Endothelial cell of umbilical vein (primary cell): ENCODE measurements around the gene CFAP77. TPM values are rescaled to one million over a fixed set of nuclear protein-coding genes. Genes with fewer than 3 reads are reported as not detected.

ENCODE experiments used
- BruUV-seq: library from RNA; stranded (reverse); fragments of 400-500 nt; replicated peaks from 2 replicates; lab custom pipeline; 2021; lab: Mats Ljungman, UMichigan
- CTCF ChIA-PET: fragments of 300-600, 350-600 bp; sonication (Branson Sonifier 250); formaldehyde crosslinking; loops from one replicate; lab custom pipeline; 2021; ENCODE audit warnings: antibody characterized with exemption, inconsistent platforms; lab: Charles Lee
- POLR2A ChIA-PET: fragments of 300-600, 350-600 bp; sonication (Branson Sonifier 250); formaldehyde crosslinking; loops from one replicate; lab custom pipeline; 2021; ENCODE audit warnings: antibody characterized with exemption, inconsistent platforms; lab: Charles Lee
- DNase-seq: peaks from one replicate; pipeline ENCODE4 v3.0.0-alpha.2; 2011; ENCODE audit warnings: low read depth, low spot score
- FAIRE-seq: peaks from 2 replicates; lab custom pipeline; 2011; peaks lifted over from hg19 to GRCh38; lab: Jason Lieb, UNC
- H2AFZ ChIP-seq: 2 replicates; pipeline ENCODE4 v1.6.0; 2012; ENCODE audit warnings: low read depth, low read length, control low read depth, inconsistent platforms
- H3K27ac ChIP-seq: 2 replicates; pipeline ENCODE4 v1.5.1; 2011; ENCODE audit warnings: low read depth, mild to moderate bottlenecking, control low read depth, low read length, moderate library complexity; ENCODE audit not compliant: insufficient read depth
- H3K27me3 ChIP-seq, 2 experiments: 2 replicates each; pipeline versions ENCODE4 v1.6.0 to v1.6.1; 2011; ENCODE audit warnings: low read length in 2 of 2, mixed read lengths in 1 of 2; ENCODE audit not compliant: control insufficient read depth in 2 of 2, insufficient read depth in 2 of 2
- H3K36me3 ChIP-seq, 2 experiments: 2 replicates in 1 of 2; 3 replicates in 1 of 2; pipeline ENCODE4 v1.5.1; 2011; ENCODE audit warnings: low read length in 2 of 2, mild to moderate bottlenecking in 1 of 2, moderate library complexity in 1 of 2; ENCODE audit not compliant: control insufficient read depth in 2 of 2, insufficient read depth in 2 of 2; ENCODE audit errors: extremely low read depth in 1 of 2
- H3K4me1 ChIP-seq: 3 replicates; pipeline ENCODE4 v1.5.1; 2011; ENCODE audit warnings: mild to moderate bottlenecking, low read length; ENCODE audit not compliant: control insufficient read depth, insufficient read depth; ENCODE audit errors: extremely low read depth
- H3K4me2 ChIP-seq: 2 replicates; pipeline ENCODE4 v1.6.1; 2011; ENCODE audit warnings: low read length, control low read depth, mixed read lengths; ENCODE audit not compliant: insufficient read depth
- H3K4me3 ChIP-seq, 3 experiments: fragments of 200-600 bp in 1 of 3; sonication (generic), shearing (Covaris generic) in 1 of 3; replicated peaks in 1 of 3; 2 replicates each; pipeline ENCODE4 v1.5.1; 2011 to 2016; ENCODE audit warnings: control low read depth in 3 of 3, low read length in 3 of 3, mild to moderate bottlenecking in 2 of 3, inconsistent platforms in 1 of 3, low read depth in 1 of 3, moderate library complexity in 1 of 3; ENCODE audit not compliant: insufficient read depth in 1 of 3
- H3K79me2 ChIP-seq: 2 replicates; pipeline ENCODE4 v1.6.0; 2012; ENCODE audit warnings: low read length, inconsistent platforms; ENCODE audit not compliant: control insufficient read depth, insufficient read depth
- H3K9ac ChIP-seq: replicated peaks from 2 replicates; pipeline ENCODE3; 2011; ENCODE audit warnings: low read length, control low read depth; ENCODE audit not compliant: insufficient read depth; ENCODE audit errors: extremely low read depth
- H3K9me1 ChIP-seq: replicated peaks from 3 replicates; pipeline ENCODE4 v1.6.0; 2011; ENCODE audit warnings: mild to moderate bottlenecking, low read length; ENCODE audit not compliant: control insufficient read depth, insufficient read depth; ENCODE audit errors: extremely low read depth
- H3K9me3 ChIP-seq: replicated peaks from 2 replicates; pipeline ENCODE4 v1.5.1; 2012; ENCODE audit warnings: low read length, inconsistent platforms; ENCODE audit not compliant: control insufficient read depth, insufficient read depth
- H4K20me1 ChIP-seq: replicated peaks from 2 replicates; pipeline ENCODE3; 2011; ENCODE audit warnings: mild to moderate bottlenecking, low read length; ENCODE audit not compliant: control insufficient read depth, insufficient read depth; ENCODE audit errors: extremely low read depth
- CTCF ChIP-seq, 2 donors: IDR thresholded peaks; 1 replicate in 1 of 2; 2 replicates in 1 of 2; pipeline ENCODE4 v1.5.1; 2011; ENCODE audit warnings: low read length in 2 of 2, mild to moderate bottlenecking in 2 of 2, moderate library complexity in 2 of 2, control low read depth in 1 of 2, inconsistent platforms in 1 of 2, low read depth in 1 of 2; ENCODE audit not compliant: insufficient read depth in 1 of 2; ENCODE audit errors: extremely low read depth in 1 of 2
- EZH2 ChIP-seq: IDR thresholded peaks from 2 replicates; pipeline ENCODE4 v1.6.1; 2012; ENCODE audit warnings: borderline replicate concordance, low read depth, mild to moderate bottlenecking, moderate library complexity, low read length, inconsistent platforms; ENCODE audit not compliant: severe bottlenecking
- FOS ChIP-seq: IDR thresholded peaks from 2 replicates; pipeline ENCODE4 v1.6.1; 2011; ENCODE audit warnings: mild to moderate bottlenecking, low read length, moderate library complexity, borderline replicate concordance; ENCODE audit not compliant: insufficient read depth
- GATA2 ChIP-seq: IDR thresholded peaks from 2 replicates; pipeline ENCODE4 v1.7.0; 2011; ENCODE audit warnings: low read depth, mild to moderate bottlenecking, moderate library complexity, mixed read lengths, low read length; ENCODE audit not compliant: insufficient read length, insufficient read depth
- JUN ChIP-seq: IDR thresholded peaks from 2 replicates; pipeline ENCODE4 v1.6.1; 2011; ENCODE audit warnings: borderline replicate concordance, low read depth; ENCODE audit not compliant: insufficient read length, insufficient read depth
- MAX ChIP-seq: IDR thresholded peaks from 2 replicates; pipeline ENCODE4 v1.6.1; 2011; ENCODE audit not compliant: insufficient read depth, insufficient read length
- MYC ChIP-seq: IDR thresholded peaks from one replicate; pipeline ENCODE4 v1.6.1; 2011; ENCODE audit warnings: mild to moderate bottlenecking, low read depth, low read length
- POLR2A ChIP-seq: IDR thresholded peaks from 2 replicates; pipeline ENCODE4 v1.6.1; 2012; ENCODE audit warnings: low read depth, mild to moderate bottlenecking, control low read depth, low read length
- POLR2AphosphoS5 ChIP-seq: IDR thresholded peaks from 2 replicates; pipeline ENCODE4 v1.6.1; 2012; ENCODE audit warnings: low read depth, mild to moderate bottlenecking, control low read depth, low read length, moderate library complexity; ENCODE audit not compliant: insufficient read depth
- dilution Hi-C: fragments of 300-500 bp; cut with MboI; formaldehyde crosslinking; loops from one replicate; pipeline ENCODE4 v1.15.0; 2019; ENCODE audit warnings: low sequenced_read_pairs; ENCODE audit not compliant: extremely low pct_ligation_motif_present
- intact Hi-C: fragments of 100-400 bp; cut with micrococcal nuclease; formaldehyde crosslinking; loops from one replicate; pipeline ENCODE4 v1.10.0; 2022
- polyA plus RNA-seq, 4 experiments: library from polyadenylated mRNA; depleted of rRNA in 3 of 4; stranded (reverse) in 3 of 4; unstranded in 1 of 4; fragments of >200 nt; gene quantifications; 2 replicates each; pipeline versions ENCODE4 v1.2.1 to v1.2.3, GENCODE V29; 2011 to 2012; ENCODE audit warnings: missing spikeins in 1 of 4
- total RNA-seq: library from RNA; stranded (reverse); gene quantifications from 2 replicates; pipeline ENCODE4 v1.2.3, GENCODE V29; 2021

Gene CFAP77
- total and polyA plus RNA-seq, 2 donors (not counting 3 experiments of a cell fraction or from before 2014, with no cell fraction given) = not detected

DNA sequence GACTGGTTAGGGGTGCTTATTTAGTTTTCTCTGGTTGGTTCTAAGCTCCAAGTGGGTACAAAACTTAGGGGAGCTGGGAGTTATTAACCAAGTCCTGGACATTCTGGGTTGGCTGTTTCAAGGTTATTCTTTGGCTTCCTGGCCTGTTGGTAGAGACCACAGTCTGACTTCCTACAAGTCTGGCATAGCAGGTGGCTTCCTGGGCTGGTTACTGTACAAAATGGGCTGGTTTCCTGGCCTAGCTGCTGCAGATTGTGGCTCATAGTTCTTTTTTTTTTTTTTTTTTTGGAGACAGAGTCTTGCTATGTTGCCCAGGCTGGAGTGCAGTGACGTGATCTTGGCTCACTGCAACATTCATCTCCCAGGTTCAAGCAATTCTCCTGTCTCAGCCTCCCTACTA, 126.1 kb downstream of the CFAP77 start:
- no peaks in the 10 kb centered on the region for H3K9me3 ChIP-seq
- H3K27ac ChIP-seq = no peak overlapping the region
- DNase-seq = no peak
- BruUV-seq = no TSS peak
- CTCF ChIA-PET = no interaction called here
- H4K20me1 ChIP-seq = no peaks in the 10 kb centered on the region
- H3K9ac ChIP-seq = no peak overlapping the region
- no peaks in the 10 kb centered on the region for H3K27me3 ChIP-seq
- dilution Hi-C loops = no loop called here
- no peaks in the 10 kb centered on the region for H3K79me2 ChIP-seq
- no peak for FAIRE-seq
- H3K4me1 ChIP-seq = no peaks in the 10 kb centered on the region
- intact Hi-C loops = no loop called here
- no peak overlapping the region for H2AFZ ChIP-seq
- no peaks in the 10 kb centered on the region for H3K9me1 ChIP-seq
- POLR2A ChIA-PET = no interaction called here
- H3K4me3 ChIP-seq = no peak overlapping the region
- no peak overlapping the region for H3K4me2 ChIP-seq
- TF ChIP-seq POLR2A = no peak
- no peaks in the 10 kb centered on the region for H3K36me3 ChIP-seq

DNA sequence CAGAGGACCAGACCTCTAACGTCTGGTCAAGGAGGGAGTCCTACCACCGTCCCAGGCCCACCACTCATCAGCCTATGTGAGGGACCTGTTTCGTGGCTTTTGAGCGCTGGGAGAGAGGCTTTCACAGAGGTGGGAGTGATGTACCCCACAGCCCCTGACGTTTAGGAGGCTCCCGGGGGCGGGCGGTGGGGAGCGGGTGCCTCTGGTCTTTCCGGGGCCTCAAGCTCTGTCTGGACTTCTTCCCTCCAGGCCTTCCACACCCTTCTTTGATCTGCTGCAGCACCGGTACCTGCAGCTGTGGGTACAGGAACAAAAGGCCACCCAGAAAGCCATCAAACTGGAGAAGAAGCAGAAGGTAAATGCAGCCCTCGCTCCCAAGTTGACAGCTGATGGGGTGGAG, 127.3 kb downstream of the CFAP77 start:
- ChIA-PET POLR2A (no interaction called here), CTCF (no interaction called here)

More for the DNA sequence above, 127.3 kb downstream of the CFAP77 start:
- Histone ChIP-seq H4K20me1 (no peaks in the 10 kb centered on the region), H3K4me1 (no peaks in the 10 kb centered on the region), H3K36me3 (no peaks in the 10 kb centered on the region), H3K4me2 (no peak overlapping the region), H3K27me3 (no peaks in the 10 kb centered on the region), H2AFZ (no peak overlapping the region), H3K4me3 (no peak overlapping the region), H3K9me3 (no peaks in the 10 kb centered on the region), H3K79me2 (no peaks in the 10 kb centered on the region), H3K9ac (no peak overlapping the region), H3K9me1 (no peaks in the 10 kb centered on the region), H3K27ac (no peak overlapping the region)
- intact Hi-C loops (no loop called here), dilution Hi-C loops (no loop called here)
- FAIRE-seq (no peak), DNase-seq (no peak)
- BruUV-seq = no TSS peak
- TF ChIP-seq EZH2 = no peak
- TF ChIP-seq GATA2 = no peak
- no peak for TF ChIP-seq JUN
- no peak for TF ChIP-seq MAX
- TF ChIP-seq MYC = no peak
- no peak for TF ChIP-seq FOS
- no peak for TF ChIP-seq CTCF (IDR thresholded peaks at IDR 0.05; ENCODE audit: extremely low read depth in 1 of 2, insufficient read depth in 1 of 2, low read depth in 1 of 2, low read length in 2 of 2)
- TF ChIP-seq POLR2A = no peak
- no peak for TF ChIP-seq POLR2AphosphoS5
